PFSK-1 (cell line): ENCODE data around the gene MYO1D.

Source experiments
- FOXP2 ChIP-seq: optimal IDR thresholded peaks from 2 replicates; pipeline ENCODE3; 2011; ENCODE audit warnings: borderline replicate concordance, control low read depth, inconsistent platforms; ENCODE audit not compliant: insufficient read depth; ENCODE audit errors: extremely low read length, extremely low read depth
- POLR2AphosphoS5 ChIP-seq: IDR thresholded peaks from 2 replicates; pipeline ENCODE4 v1.6.1; 2012; ENCODE audit warnings: low read depth, mild to moderate bottlenecking, control low read depth, low read length, moderate library complexity
- SIN3A ChIP-seq: IDR thresholded peaks from 2 replicates; pipeline ENCODE4 v1.6.1; 2012; ENCODE audit warnings: mild to moderate bottlenecking, low read length, moderate library complexity, borderline replicate concordance; ENCODE audit not compliant: insufficient read depth
- TAF1 ChIP-seq: IDR thresholded peaks from 2 replicates; pipeline ENCODE4 v1.6.1; 2012; ENCODE audit warnings: low read length, control low read depth, borderline replicate concordance; ENCODE audit not compliant: insufficient read depth
- TF ChIP-seq, protein P1 (sequence below), 2 experiments: IDR thresholded peaks; 2 replicates each; pipeline versions ENCODE4 v1.6.1 to v1.8.0; 2011 to 2012; ENCODE audit warnings: low read depth in 2 of 2, low read length in 2 of 2, control low read depth in 1 of 2, inconsistent platforms in 1 of 2, mild to moderate bottlenecking in 1 of 2, moderate library complexity in 1 of 2; ENCODE audit not compliant: insufficient read depth in 1 of 2

Gene MYO1D

DNA sequence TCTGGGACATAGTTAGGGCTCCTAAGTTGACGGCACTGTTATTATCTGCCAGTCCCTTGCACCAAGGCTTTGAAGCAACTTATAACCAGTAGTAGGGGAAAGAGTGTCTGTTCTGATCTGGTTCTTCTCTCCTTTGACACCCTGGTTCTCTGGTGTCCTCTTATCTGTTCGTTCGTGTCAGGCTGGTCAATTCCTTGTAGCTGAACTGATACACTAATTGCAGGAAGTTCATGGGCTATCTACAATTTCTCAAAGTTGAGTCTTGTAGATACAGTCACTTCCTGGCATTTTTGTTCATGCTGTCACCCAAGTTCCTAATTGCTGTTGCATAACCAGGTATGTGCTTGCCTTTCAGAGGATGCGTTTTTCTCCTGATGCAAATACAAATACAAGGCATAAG is 17.3 kb upstream of the MYO1D start:
- TF ChIP-seq, protein P1, sequence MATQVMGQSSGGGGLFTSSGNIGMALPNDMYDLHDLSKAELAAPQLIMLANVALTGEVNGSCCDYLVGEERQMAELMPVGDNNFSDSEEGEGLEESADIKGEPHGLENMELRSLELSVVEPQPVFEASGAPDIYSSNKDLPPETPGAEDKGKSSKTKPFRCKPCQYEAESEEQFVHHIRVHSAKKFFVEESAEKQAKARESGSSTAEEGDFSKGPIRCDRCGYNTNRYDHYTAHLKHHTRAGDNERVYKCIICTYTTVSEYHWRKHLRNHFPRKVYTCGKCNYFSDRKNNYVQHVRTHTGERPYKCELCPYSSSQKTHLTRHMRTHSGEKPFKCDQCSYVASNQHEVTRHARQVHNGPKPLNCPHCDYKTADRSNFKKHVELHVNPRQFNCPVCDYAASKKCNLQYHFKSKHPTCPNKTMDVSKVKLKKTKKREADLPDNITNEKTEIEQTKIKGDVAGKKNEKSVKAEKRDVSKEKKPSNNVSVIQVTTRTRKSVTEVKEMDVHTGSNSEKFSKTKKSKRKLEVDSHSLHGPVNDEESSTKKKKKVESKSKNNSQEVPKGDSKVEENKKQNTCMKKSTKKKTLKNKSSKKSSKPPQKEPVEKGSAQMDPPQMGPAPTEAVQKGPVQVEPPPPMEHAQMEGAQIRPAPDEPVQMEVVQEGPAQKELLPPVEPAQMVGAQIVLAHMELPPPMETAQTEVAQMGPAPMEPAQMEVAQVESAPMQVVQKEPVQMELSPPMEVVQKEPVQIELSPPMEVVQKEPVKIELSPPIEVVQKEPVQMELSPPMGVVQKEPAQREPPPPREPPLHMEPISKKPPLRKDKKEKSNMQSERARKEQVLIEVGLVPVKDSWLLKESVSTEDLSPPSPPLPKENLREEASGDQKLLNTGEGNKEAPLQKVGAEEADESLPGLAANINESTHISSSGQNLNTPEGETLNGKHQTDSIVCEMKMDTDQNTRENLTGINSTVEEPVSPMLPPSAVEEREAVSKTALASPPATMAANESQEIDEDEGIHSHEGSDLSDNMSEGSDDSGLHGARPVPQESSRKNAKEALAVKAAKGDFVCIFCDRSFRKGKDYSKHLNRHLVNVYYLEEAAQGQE (IDR thresholded peaks at IDR 0.05; ENCODE audit: insufficient read depth in 1 of 2, low read depth in 2 of 2, low read length in 2 of 2) = no peak
- TF ChIP-seq SIN3A = no peak

DNA sequence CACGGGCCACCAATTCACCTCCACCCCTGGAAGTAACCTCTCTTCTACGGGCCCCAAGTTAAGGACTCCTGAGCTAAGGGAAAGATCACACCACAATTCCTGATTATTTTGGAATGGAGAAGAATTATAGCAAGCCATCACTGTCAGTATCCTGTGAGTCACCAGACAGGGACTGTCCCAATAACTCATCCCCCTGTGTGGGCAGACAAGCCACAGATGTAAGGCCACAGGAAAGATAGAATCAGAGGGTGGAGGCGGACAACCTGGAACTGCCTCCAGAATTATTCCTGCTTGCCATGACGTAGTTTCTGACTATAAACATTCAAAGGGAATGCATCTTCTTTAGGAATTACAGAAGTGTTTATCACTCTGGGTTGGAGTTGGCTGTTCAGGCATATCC is 5.8 kb upstream of the MYO1D start:
- TF ChIP-seq TAF1 = no peak
- TF ChIP-seq SIN3A = no peak
- TF ChIP-seq, protein P1 (IDR thresholded peaks at IDR 0.05; ENCODE audit: insufficient read depth in 1 of 2, low read depth in 2 of 2, low read length in 2 of 2) = no peak
- no peak for TF ChIP-seq FOXP2
- no peak for TF ChIP-seq POLR2AphosphoS5

DNA sequence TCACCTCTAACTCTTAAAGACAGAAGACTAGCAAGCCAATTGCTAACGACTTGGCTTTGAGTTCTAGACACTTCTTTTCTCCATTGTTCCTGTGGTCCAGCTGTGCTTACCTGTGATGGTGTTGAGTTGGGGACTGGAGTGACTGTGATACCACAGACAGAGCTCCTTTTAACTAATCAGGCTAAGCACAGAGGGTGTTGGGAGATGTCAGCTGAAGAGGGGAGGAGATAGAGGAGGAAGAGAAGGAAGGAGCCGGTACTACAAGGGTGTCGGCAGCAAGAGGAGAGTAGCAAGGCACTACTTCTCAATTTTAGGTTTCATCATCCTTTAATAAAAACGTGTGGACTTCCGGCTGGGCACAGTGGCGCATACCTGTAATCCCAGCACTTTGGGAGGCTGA is 5.1 kb upstream of the MYO1D start:
- no peak for TF ChIP-seq POLR2AphosphoS5

DNA sequence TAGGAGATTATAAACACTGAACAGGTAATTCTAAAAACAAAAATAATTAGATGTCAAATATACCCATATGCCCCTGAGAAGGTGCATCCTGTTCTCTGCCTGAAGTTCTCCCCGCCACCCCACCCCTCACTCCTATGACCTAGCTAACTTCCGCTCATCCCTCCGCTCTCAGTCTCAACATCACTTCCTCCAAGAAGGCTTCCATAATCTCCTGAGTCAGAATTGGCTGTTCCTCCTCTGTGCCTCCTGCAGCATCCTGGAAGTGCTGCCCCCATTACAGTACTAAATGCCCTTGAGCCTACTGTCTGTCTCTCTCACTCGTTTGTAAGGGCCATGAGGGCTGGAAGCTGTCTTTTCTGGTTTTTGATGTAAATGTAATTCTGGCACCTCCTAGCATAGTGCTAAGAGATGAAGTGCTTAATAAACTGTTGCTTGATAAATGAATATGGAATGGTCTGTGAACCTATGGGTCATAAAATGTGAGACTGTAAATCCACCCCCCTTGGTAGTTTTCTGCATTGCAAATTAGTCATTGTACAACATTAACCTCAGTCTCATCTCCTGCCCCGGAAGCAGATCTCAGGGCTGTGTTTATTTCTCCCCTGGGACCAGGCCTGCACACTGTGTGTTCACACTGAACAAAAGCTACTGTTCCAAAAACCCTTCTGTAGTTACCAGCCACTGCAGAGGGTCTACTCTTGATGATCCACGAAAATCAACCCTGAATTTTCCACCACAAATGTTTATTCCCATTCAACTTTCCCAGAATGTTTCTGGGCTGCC is 3.9 kb upstream of the MYO1D start:
- TF ChIP-seq POLR2AphosphoS5 = no peak

DNA sequence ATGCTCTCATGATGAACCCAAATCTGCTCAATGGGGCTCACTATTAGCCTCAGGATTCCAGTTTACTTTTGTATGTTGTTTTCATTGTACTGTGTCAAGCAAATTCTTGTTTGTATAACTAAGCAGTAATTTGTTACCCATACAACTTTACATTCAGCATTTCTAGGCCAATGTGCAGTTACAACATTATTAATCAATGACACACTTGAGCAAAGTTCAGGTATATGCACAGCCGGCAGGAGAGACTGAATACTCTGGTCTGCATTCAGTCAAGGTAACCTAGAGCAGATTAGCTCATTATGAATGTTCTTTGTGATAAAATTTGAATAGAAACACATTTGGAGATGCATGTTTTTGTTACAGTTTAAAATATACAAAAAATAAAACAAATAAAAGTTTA is 2.2 kb upstream of the MYO1D start:
- no peak for TF ChIP-seq TAF1
- no peak for TF ChIP-seq SIN3A
- TF ChIP-seq, protein P1 (IDR thresholded peaks at IDR 0.05; ENCODE audit: insufficient read depth in 1 of 2, low read depth in 2 of 2, low read length in 2 of 2) = no peak
- no peak for TF ChIP-seq POLR2AphosphoS5
- no peak for TF ChIP-seq FOXP2

DNA sequence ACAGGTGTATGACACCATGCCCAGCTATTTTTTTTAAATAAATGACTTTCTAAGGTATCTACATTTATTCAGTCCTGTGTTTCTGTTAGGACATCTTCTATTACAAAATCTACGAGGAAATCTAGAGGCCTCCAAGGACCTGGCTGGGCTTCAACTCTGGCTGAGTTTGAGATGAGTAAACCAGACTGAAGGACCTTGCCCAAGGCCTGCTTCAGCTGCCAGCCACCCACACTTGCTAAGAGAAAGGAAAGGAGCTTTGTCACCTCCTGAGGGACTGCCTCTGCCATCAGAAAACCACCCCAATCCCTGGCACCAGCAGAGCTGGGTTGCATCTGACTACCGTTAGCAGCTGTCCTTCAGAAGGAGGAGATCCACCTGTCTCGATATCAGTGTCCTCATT is 1.3 kb upstream of the MYO1D start:
- TF ChIP-seq POLR2AphosphoS5 (no peak), SIN3A (no peak)
- TF ChIP-seq, protein P1 (IDR thresholded peaks at IDR 0.05; ENCODE audit: insufficient read depth in 1 of 2, low read depth in 2 of 2, low read length in 2 of 2) = no peak
